ENCODE results near the gene TSPAN17. TPM values are rescaled to one million over a fixed set of nuclear protein-coding genes. Genes with fewer than 3 reads are reported as not detected.

The TSPAN17 gene
- total RNA-seq, 1 experiment from 2014 or later: 18.5 TPM

- DNase-seq (ENCODE audit: low read depth): no peak
These were observed 4.4 kb upstream of the TSPAN17 start for GRCh38 chr5:176642675-176643490.

GRCh38 chr5:176643491-176644219, 3.6 kb upstream of the TSPAN17 start:
- DNase-seq (ENCODE audit: low read depth): no peak

- no peak for DNase-seq (ENCODE audit: low read depth)
These were observed 3.0 kb upstream of the TSPAN17 start for GRCh38 chr5:176644294-176644693.

- DNase-seq (ENCODE audit: low read depth): no peak
These were observed 2.2 kb upstream of the TSPAN17 start for GRCh38 chr5:176644878-176645670.

GRCh38 chr5:176646049-176646706, 1.1 kb upstream of the TSPAN17 start:
- DNase-seq (ENCODE audit: low read depth): no peak

- DNase-seq (ENCODE audit: low read depth): no peak
These were observed 616 bp upstream of the TSPAN17 start for GRCh38 chr5:176646707-176647029.

- no peak for DNase-seq (ENCODE audit: low read depth)
These were observed 674 bp downstream of the TSPAN17 start for GRCh38 chr5:176647843-176648473.

- DNase-seq (ENCODE audit: low read depth): no peak
These were observed 1.4 kb downstream of the TSPAN17 start for GRCh38 chr5:176648474-176649194.

GRCh38 chr5:176650354-176650884, 3.1 kb downstream of the TSPAN17 start:
- no peak for DNase-seq (ENCODE audit: low read depth)

- no peak for DNase-seq (ENCODE audit: low read depth)
These were observed 4.2 kb downstream of the TSPAN17 start for GRCh38 chr5:176651472-176651980.

- no peak for DNase-seq (ENCODE audit: low read depth)
These were observed 4.9 kb downstream of the TSPAN17 start for GRCh38 chr5:176652136-176652535.

- no peak for DNase-seq (ENCODE audit: low read depth)
These were observed 6.4 kb downstream of the TSPAN17 start for GRCh38 chr5:176653401-176654385.

GRCh38 chr5:176654856-176655255, 7.6 kb downstream of the TSPAN17 start:
- DNase-seq (ENCODE audit: low read depth): no peak

GRCh38 chr5:176656467-176656990, 9.2 kb downstream of the TSPAN17 start:
- no peak for DNase-seq (ENCODE audit: low read depth)

GRCh38 chr5:176658007-176658599, 10.8 kb downstream of the TSPAN17 start:
- peak; percentile 57 for DNase-seq (ENCODE audit: low read depth)

GRCh38 chr5:176658817-176659511, 11.7 kb downstream of the TSPAN17 start:
- DNase-seq (ENCODE audit: low read depth): peak; percentile 74

- DNase-seq (ENCODE audit: low read depth): no peak
These were observed 12.2 kb downstream of the TSPAN17 start for GRCh38 chr5:176659512-176659839.
